ENCODE data around the gene BCL7B. TPM values are rescaled to one million over a fixed set of nuclear protein-coding genes. Genes with fewer than 3 reads are reported as not detected.
A peak's percentile ranks its signal among the peaks of the same experiment; 100 is the strongest.

The BCL7B gene
- total and polyA plus RNA-seq, 2 of the 13 experiments (the other 11 are each of a cell fraction or from before 2014, with no cell fraction given), result 24.3 to 38.2 TPM

DNA sequence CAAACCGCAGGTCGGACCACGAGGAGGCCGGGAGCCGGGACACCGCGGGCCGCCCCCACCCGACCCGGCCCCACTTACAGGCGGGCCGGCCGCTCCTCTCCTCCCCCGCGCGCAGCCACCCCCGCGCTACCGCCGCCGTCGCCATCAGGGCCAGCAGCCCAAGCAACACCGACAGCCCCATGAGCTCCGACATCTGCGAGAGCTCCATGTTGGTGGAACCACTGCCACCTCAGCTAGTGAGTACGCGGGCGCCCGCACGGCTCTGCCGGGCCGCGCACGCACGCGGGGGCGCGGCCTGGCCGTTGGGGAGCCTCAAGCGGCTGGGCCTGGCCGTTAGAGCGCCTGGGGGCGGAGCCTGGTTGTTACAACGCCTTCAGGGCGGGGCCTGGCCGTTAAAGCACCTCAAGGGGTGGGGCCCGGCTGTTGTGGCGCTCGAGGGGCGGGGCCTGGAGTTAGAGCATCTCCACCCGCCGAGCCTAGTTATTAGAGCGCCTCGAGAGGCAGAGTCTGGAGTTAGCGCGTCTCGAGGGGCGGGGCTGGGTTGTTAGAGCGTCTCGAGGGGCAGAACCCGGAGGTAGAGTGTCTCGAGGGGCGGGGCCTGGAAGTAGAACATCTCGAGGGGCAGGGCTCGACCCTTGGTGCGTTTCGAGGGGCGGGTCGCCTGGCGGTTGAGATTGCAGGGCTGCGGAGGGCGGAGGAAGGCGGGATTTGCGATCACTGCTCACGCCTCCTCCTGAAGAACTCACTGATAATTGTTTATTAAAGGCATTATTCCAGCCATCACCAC lies 21.0 kb upstream of the BCL7B start, which contains the start of gene TBL2 (continued):
- TF ChIP-seq, protein P1, sequence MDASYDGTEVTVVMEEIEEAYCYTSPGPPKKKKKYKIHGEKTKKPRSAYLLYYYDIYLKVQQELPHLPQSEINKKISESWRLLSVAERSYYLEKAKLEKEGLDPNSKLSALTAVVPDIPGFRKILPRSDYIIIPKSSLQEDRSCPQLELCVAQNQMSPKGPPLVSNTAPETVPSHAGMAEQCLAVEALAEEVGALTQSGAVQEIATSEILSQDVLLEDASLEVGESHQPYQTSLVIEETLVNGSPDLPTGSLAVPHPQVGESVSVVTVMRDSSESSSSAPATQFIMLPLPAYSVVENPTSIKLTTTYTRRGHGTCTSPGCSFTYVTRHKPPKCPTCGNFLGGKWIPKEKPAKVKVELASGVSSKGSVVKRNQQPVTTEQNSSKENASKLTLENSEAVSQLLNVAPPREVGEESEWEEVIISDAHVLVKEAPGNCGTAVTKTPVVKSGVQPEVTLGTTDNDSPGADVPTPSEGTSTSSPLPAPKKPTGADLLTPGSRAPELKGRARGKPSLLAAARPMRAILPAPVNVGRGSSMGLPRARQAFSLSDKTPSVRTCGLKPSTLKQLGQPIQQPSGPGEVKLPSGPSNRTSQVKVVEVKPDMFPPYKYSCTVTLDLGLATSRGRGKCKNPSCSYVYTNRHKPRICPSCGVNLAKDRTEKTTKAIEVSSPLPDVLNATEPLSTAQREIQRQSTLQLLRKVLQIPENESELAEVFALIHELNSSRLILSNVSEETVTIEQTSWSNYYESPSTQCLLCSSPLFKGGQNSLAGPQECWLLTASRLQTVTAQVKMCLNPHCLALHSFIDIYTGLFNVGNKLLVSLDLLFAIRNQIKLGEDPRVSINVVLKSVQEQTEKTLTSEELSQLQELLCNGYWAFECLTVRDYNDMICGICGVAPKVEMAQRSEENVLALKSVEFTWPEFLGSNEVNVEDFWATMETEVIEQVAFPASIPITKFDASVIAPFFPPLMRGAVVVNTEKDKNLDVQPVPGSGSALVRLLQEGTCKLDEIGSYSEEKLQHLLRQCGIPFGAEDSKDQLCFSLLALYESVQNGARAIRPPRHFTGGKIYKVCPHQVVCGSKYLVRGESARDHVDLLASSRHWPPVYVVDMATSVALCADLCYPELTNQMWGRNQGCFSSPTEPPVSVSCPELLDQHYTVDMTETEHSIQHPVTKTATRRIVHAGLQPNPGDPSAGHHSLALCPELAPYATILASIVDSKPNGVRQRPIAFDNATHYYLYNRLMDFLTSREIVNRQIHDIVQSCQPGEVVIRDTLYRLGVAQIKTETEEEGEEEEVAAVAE (CRISPR knock-in tag; IDR thresholded peaks at IDR 0.05; ENCODE audit: borderline replicate concordance), result no peak
- TF ChIP-seq ZNF558 (CRISPR knock-in tag; IDR thresholded peaks at IDR 0.05; ENCODE audit: borderline replicate concordance), result 0 out of 2 replicates have a peak, but pooled peaks have one; percentile 87
- no peak for TF ChIP-seq NR2F1 (CRISPR knock-in tag; IDR thresholded peaks at IDR 0.05)
- TF ChIP-seq ZNF615 (CRISPR knock-in tag; IDR thresholded peaks at IDR 0.05; ENCODE audit: borderline replicate concordance), result no peak
- no peak; the same call in 1 of the 2 replicates for TF ChIP-seq CHCHD3 (CRISPR knock-in tag; IDR thresholded peaks at IDR 0.05)
- no peak for TF ChIP-seq HOXA7 (CRISPR knock-in tag; IDR thresholded peaks at IDR 0.05)
- no peak for TF ChIP-seq ELF3 (CRISPR knock-in tag; IDR thresholded peaks at IDR 0.05)
- no peak for TF ChIP-seq PAWR (CRISPR knock-in tag; IDR thresholded peaks at IDR 0.05; ENCODE audit: borderline replicate concordance)
- no peak for TF ChIP-seq ZNF34 (CRISPR knock-in tag; IDR thresholded peaks at IDR 0.05; ENCODE audit: borderline replicate concordance)
- TF ChIP-seq ZNF552 (CRISPR knock-in tag; IDR thresholded peaks at IDR 0.05; ENCODE audit: borderline replicate concordance), result no peak
- no peak for TF ChIP-seq GFI1 (CRISPR knock-in tag; IDR thresholded peaks at IDR 0.05; ENCODE audit: borderline replicate concordance)
- TF ChIP-seq ZFP36L2 (CRISPR knock-in tag; IDR thresholded peaks at IDR 0.05), result no peak
- no peak for TF ChIP-seq MEF2D (CRISPR knock-in tag; IDR thresholded peaks at IDR 0.05)
- TF ChIP-seq, protein P2, sequence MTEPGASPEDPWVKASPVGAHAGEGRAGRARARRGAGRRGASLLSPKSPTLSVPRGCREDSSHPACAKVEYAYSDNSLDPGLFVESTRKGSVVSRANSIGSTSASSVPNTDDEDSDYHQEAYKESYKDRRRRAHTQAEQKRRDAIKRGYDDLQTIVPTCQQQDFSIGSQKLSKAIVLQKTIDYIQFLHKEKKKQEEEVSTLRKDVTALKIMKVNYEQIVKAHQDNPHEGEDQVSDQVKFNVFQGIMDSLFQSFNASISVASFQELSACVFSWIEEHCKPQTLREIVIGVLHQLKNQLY (CRISPR knock-in tag; IDR thresholded peaks at IDR 0.05), result no peak; the same call in 1 of the 2 replicates
- TF ChIP-seq, protein P3, sequence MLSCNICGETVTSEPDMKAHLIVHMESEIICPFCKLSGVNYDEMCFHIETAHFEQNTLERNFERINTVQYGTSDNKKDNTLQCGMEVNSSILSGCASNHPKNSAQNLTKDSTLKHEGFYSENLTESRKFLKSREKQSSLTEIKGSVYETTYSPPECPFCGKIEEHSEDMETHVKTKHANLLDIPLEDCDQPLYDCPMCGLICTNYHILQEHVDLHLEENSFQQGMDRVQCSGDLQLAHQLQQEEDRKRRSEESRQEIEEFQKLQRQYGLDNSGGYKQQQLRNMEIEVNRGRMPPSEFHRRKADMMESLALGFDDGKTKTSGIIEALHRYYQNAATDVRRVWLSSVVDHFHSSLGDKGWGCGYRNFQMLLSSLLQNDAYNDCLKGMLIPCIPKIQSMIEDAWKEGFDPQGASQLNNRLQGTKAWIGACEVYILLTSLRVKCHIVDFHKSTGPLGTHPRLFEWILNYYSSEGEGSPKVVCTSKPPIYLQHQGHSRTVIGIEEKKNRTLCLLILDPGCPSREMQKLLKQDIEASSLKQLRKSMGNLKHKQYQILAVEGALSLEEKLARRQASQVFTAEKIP (CRISPR knock-in tag; IDR thresholded peaks at IDR 0.05; ENCODE audit: borderline replicate concordance), result no peak
- TF ChIP-seq NFE2L2 (IDR thresholded peaks at IDR 0.05; ENCODE audit: low read length), result no peak
- TF ChIP-seq, protein P4, sequence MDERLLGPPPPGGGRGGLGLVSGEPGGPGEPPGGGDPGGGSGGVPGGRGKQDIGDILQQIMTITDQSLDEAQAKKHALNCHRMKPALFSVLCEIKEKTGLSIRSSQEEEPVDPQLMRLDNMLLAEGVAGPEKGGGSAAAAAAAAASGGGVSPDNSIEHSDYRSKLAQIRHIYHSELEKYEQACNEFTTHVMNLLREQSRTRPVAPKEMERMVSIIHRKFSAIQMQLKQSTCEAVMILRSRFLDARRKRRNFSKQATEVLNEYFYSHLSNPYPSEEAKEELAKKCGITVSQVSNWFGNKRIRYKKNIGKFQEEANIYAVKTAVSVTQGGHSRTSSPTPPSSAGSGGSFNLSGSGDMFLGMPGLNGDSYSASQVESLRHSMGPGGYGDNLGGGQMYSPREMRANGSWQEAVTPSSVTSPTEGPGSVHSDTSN (CRISPR knock-in tag; IDR thresholded peaks at IDR 0.05), result no peak
- no peak for TF ChIP-seq IKZF1 (IDR thresholded peaks at IDR 0.05)
- TF ChIP-seq, protein P5, sequence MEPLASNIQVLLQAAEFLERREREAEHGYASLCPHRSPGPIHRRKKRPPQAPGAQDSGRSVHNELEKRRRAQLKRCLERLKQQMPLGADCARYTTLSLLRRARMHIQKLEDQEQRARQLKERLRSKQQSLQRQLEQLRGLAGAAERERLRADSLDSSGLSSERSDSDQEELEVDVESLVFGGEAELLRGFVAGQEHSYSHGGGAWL (CRISPR knock-in tag; IDR thresholded peaks at IDR 0.05), result peak; percentile 64; the same call in 1 of the 2 replicates
- TF ChIP-seq ZNF460 (CRISPR knock-in tag; IDR thresholded peaks at IDR 0.05; ENCODE audit: borderline replicate concordance), result no peak
- TF ChIP-seq TBP (CRISPR knock-in tag; IDR thresholded peaks at IDR 0.05), result no peak
- no peak for TF ChIP-seq ZFYVE20 (CRISPR knock-in tag; IDR thresholded peaks at IDR 0.05; ENCODE audit: borderline replicate concordance, low read depth)
